ENCODE measurements around the gene PPP1R14C. TPM values are rescaled to one million over a fixed set of nuclear protein-coding genes. Genes with fewer than 3 reads are reported as not detected.

The PPP1R14C gene
- total and polyA plus RNA-seq, 2 donors (not counting 3 experiments of a cell fraction or from before 2014, with no cell fraction given), result not detected

- Histone ChIP-seq H3K9ac (replicated peaks; ENCODE audit: extremely low read depth, insufficient read depth, low read length) (no peak overlapping the region), H4K20me1 (replicated peaks; ENCODE audit: control insufficient read depth, extremely low read depth, insufficient read depth, low read length) (no peaks in the 10 kb centered on the region), H2AFZ (ENCODE audit: low read depth, low read length) (no peak overlapping the region), H3K9me1 (replicated peaks; ENCODE audit: control insufficient read depth, extremely low read depth, insufficient read depth, low read length) (no peaks in the 10 kb centered on the region), H3K27ac (ENCODE audit: insufficient read depth, low read depth, low read length) (no peak overlapping the region), H3K4me2 (ENCODE audit: insufficient read depth, low read length) (no peak overlapping the region), H3K79me2 (ENCODE audit: control insufficient read depth, insufficient read depth, low read length) (no peaks in the 10 kb centered on the region), H3K9me3 (replicated peaks; ENCODE audit: control insufficient read depth, insufficient read depth, low read length) (no peaks in the 10 kb centered on the region), H3K4me1 (ENCODE audit: control insufficient read depth, extremely low read depth, insufficient read depth, low read length) (no peaks in the 10 kb centered on the region), H3K4me3 (replicated peaks in 1 of 3; ENCODE audit: insufficient read depth in 1 of 3, low read depth in 1 of 3, low read length in 3 of 3) (no peak overlapping the region), H3K27me3 (ENCODE audit: control insufficient read depth in 2 of 2, insufficient read depth in 2 of 2, low read length in 2 of 2) (peaks cover 48 to 71% of the 10 kb centered on the region in 2 experiments), H3K36me3 (ENCODE audit: control insufficient read depth in 2 of 2, extremely low read depth in 1 of 2, insufficient read depth in 2 of 2, low read length in 2 of 2) (no peaks in the 10 kb centered on the region)
- ChIA-PET CTCF (no interaction called here), POLR2A (no interaction called here)
- intact Hi-C loops (cut with micrococcal nuclease) (no loop called here), dilution Hi-C loops (cut with MboI; ENCODE audit: extremely low pct_ligation_motif_present, low sequenced_read_pairs) (no loop called here)
- BruUV-seq (replicated peaks), result no TSS peak
- FAIRE-seq (no peak), DNase-seq (ENCODE audit: low read depth, low spot score) (no peak)
- TF ChIP-seq JUN (IDR thresholded peaks at IDR 0.05; ENCODE audit: borderline replicate concordance, insufficient read depth, insufficient read length, low read depth) (no peak), POLR2AphosphoS5 (IDR thresholded peaks at IDR 0.05; ENCODE audit: insufficient read depth, low read depth, low read length) (no peak), CTCF (IDR thresholded peaks at IDR 0.05; ENCODE audit: extremely low read depth in 1 of 2, insufficient read depth in 1 of 2, low read depth in 1 of 2, low read length in 2 of 2) (no peak), FOS (IDR thresholded peaks at IDR 0.05; ENCODE audit: borderline replicate concordance, insufficient read depth, low read length) (no peak), EZH2 (IDR thresholded peaks at IDR 0.05; ENCODE audit: borderline replicate concordance, low read depth, low read length, severe bottlenecking) (no peak), MAX (IDR thresholded peaks at IDR 0.05; ENCODE audit: insufficient read depth, insufficient read length) (no peak), GATA2 (IDR thresholded peaks at IDR 0.05; ENCODE audit: insufficient read depth, insufficient read length, low read depth, low read length) (no peak), MYC (IDR thresholded peaks at IDR 0.05; ENCODE audit: low read depth, low read length) (no peak), POLR2A (IDR thresholded peaks at IDR 0.05; ENCODE audit: low read depth, low read length) (no peak)
Measured at GRCh38 chr6:150145830-150146229, 3.0 kb downstream of the PPP1R14C start.

Measured in endothelial cell of umbilical vein (primary cell).